RWPE1 (cell line): ENCODE data around the gene ZNF236.

Source experiments
- CTCF ChIA-PET: fragments of 350-600 bp; sonication (Branson Sonifier 250); formaldehyde crosslinking; extraction: SDS; loops from one replicate; lab custom pipeline; 2021; lab: Yijun Ruan, JAX
- POLR2A ChIA-PET: fragments of 400-600 bp; formaldehyde crosslinking; extraction: SDS; loops from one replicate; lab custom pipeline; 2020; ENCODE audit warnings: antibody characterized with exemption; ENCODE audit not compliant: low non-redundant PET; lab: Yijun Ruan, JAX
- DNase-seq: peaks from one replicate; pipeline ENCODE4 v3.0.0; 2012; ENCODE audit warnings: low spot score
- H3K27ac ChIP-seq: fragments of 450-650 bp; 2 replicates; pipeline ENCODE4 v1.5.1; 2017
- CTCF ChIP-seq: fragments of 450-650 bp; conservative IDR thresholded peaks from 2 replicates; pipeline ENCODE4 v1.5.1; 2017; ENCODE audit warnings: low read depth, mild to moderate bottlenecking

ZNF236 gene

GRCh38 chr18:76920974-76921373, 98.6 kb downstream of the ZNF236 start:
- no peak for TF ChIP-seq CTCF
- H3K27ac ChIP-seq: no peak overlapping the region
- DNase-seq: no peak
- ChIA-PET POLR2A (no interaction called here), CTCF (interaction anchor here (0.6 kb wide), 1 partner anchor 13 kb away, joined by 4 read pairs; no protein-coding TSS in a partner anchor)

DNA sequence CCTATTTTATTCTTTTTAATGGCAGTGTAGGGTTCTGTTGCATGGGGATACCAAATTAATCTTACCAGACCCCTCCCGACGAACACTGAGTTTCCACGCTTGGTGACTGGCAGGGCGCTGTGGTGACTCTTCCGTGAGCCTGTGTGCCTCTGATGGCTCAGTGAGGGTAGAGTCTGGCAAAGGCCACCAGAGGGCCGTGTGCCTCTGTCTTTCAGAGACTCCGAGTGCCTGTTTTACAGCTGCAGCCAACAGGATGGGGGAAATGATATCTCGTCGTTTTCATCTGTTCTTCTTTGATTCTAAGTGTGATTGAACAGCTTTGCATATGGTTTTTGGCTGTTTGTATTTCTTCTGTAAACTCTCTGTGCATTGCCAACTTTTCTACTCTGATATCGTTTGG, 99.8 kb downstream of the ZNF236 start:
- ChIA-PET POLR2A (no interaction called here), CTCF (interaction anchor here (0.6 to 0.7 kb wide), 3 partner anchors 10 to 609 kb away, joined by 3 to 4 read pairs (median 4); no protein-coding TSS in a partner anchor)
- no peak overlapping the region for H3K27ac ChIP-seq
- TF ChIP-seq CTCF: no peak
- DNase-seq: peak; percentile 1

DNA sequence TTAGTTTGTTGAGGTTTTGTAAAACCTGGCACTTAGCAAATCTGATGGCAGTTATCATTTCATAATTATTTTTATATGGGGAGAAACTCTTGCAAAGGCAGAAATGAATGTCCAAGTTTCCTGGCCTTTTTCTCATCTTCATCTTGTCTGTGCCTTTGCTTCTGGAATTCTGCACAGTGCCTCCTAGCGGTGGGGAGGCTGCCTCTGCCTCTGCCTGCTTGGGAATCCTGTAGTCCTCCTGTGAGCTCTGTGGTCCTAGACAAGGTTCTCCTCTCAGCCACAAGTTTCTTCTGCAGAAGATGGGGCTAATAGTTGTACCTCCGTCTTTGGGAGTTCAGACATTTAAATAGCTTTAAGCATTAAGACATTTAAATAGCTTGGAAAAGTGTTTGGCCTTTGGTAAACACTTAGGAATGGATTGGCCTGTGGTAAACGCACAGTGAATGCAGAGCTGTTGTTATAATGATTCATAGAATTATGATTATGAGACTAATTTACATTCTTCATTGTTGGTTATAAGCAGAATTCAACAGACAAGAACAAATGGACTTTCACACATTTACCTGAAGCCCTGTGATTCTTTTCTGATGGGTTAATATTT, 101.2 kb downstream of the ZNF236 start:
- CTCF ChIA-PET: interaction anchor here (0.6 to 0.9 kb wide), 2 partner anchors 17 to 121 kb away, joined by 3 to 5 read pairs; no protein-coding TSS in a partner anchor
- DNase-seq: no peak

GRCh38 chr18:76925501-76925900, 103.1 kb downstream of the ZNF236 start:
- no peak for DNase-seq
- no peak for TF ChIP-seq CTCF
- ChIA-PET CTCF (interaction anchor here (0.6 kb wide), 1 partner anchor 337 kb away, joined by 4 read pairs; no protein-coding TSS in a partner anchor), POLR2A (no interaction called here)
- no peak overlapping the region for H3K27ac ChIP-seq

More for the DNA sequence above, 101.2 kb downstream of the ZNF236 start:
- peak; percentile 59 for TF ChIP-seq CTCF
- H3K27ac ChIP-seq: no peak overlapping the region
- POLR2A ChIA-PET: no interaction called here

DNA sequence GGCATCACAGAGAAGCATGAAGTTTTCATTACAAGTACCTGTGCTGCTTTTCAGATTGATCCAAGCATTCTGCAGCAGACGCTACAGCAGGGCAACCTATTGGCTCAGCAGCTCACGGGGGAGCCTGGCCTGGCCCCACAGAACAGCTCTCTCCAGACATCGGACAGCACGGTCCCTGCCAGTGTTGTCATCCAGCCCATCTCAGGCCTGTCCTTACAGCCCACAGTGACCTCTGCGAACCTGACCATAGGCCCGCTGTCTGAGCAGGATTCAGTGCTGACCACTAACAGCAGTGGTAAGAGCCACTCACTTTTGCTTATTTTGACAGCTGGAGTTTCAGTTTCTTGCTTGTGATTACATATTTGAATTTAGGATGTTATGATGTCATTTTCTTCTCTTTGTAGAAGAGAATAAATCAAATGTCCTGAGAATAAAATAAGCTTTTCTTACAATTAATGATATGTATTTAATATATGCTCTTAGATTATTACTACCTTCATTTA, 104.9 kb downstream of the ZNF236 start:
- TF ChIP-seq CTCF: no peak
- no peak overlapping the region for H3K27ac ChIP-seq
- ChIA-PET POLR2A (no interaction called here), CTCF (no interaction called here)
- DNase-seq: no peak

- ChIA-PET POLR2A (no interaction called here), CTCF (no interaction called here)
- no peak overlapping the region for H3K27ac ChIP-seq
- no peak for DNase-seq
- TF ChIP-seq CTCF: no peak
Observed at GRCh38 chr18:76928179-76928868, 106.0 kb downstream of the ZNF236 start.
